Liver (tissue), 9 donors: Measurements from ENCODE around the gene TNS4. TPM values are rescaled to one million over a fixed set of nuclear protein-coding genes. Genes with fewer than 3 reads are reported as not detected.
A peak's percentile ranks its signal among the peaks of the same experiment; 100 is the strongest.

ENCODE experiments used
- DNase-seq: peaks from one replicate; pipeline ENCODE4 v3.0.0-alpha.2; 2017; ENCODE audit warnings: low spot score
- H3K27ac ChIP-seq, 2 donors: one replicate each; pipeline ENCODE4 v1.7.0; 2013; ENCODE audit warnings: inconsistent platforms in 2 of 2, low read length in 2 of 2, control low read depth in 1 of 2, low read depth in 1 of 2, mild to moderate bottlenecking in 1 of 2
- H3K27me3 ChIP-seq, 4 donors: one replicate each; pipeline versions ENCODE4 v1.6.1 to v1.7.0; 2013; ENCODE audit warnings: low read length in 3 of 4, inconsistent platforms in 1 of 4, mild to moderate bottlenecking in 1 of 4, moderate library complexity in 1 of 4; ENCODE audit not compliant: control insufficient read depth in 4 of 4, insufficient read depth in 4 of 4
- H3K36me3 ChIP-seq, 4 donors: one replicate each; pipeline versions ENCODE4 v1.6.1 to v1.7.0; 2013; ENCODE audit warnings: low read length in 3 of 4, mild to moderate bottlenecking in 3 of 4, low read depth in 1 of 4, moderate library complexity in 1 of 4; ENCODE audit not compliant: control insufficient read depth in 4 of 4, insufficient read depth in 3 of 4
- H3K4me1 ChIP-seq, 4 donors: one replicate each; pipeline versions ENCODE4 v1.6.1 to v1.7.0; 2013; ENCODE audit warnings: low read length in 3 of 4, mild to moderate bottlenecking in 3 of 4, moderate library complexity in 1 of 4; ENCODE audit not compliant: control insufficient read depth in 4 of 4, insufficient read depth in 4 of 4
- H3K4me3 ChIP-seq, 3 donors: one replicate each; pipeline versions ENCODE4 v1.6.1 to v1.7.0; 2013; ENCODE audit warnings: low read length in 3 of 3, control low read depth in 1 of 3, low read depth in 1 of 3, mild to moderate bottlenecking in 1 of 3
- H3K9ac ChIP-seq, 2 donors: one replicate each; pipeline ENCODE4 v1.7.0; 2013; ENCODE audit warnings: low read length in 2 of 2, mild to moderate bottlenecking in 2 of 2, moderate library complexity in 2 of 2, control low read depth in 1 of 2, low read depth in 1 of 2
- H3K9me3 ChIP-seq, 4 donors: one replicate each; pipeline versions ENCODE4 v1.6.1 to v1.7.0; 2013; ENCODE audit warnings: low read length in 3 of 4; ENCODE audit not compliant: control insufficient read depth in 4 of 4
- CTCF ChIP-seq: fragments of 150-350 bp; IDR thresholded peaks from 2 replicates; pipeline ENCODE4 v1.5.1; 2017; ENCODE audit warnings: improper control_type of control experiment, low read depth, low read length; ENCODE audit not compliant: missing input control
- EGR1 ChIP-seq, 2 donors: IDR thresholded peaks; 2 replicates each; pipeline ENCODE4 v1.6.1; 2016 to 2018; ENCODE audit warnings: antibody characterized with exemption in 2 of 2, low read depth in 2 of 2
- FOXA1 ChIP-seq: IDR thresholded peaks from 2 replicates; pipeline ENCODE4 v1.6.1; 2016; ENCODE audit warnings: antibody characterized with exemption
- HNF4A ChIP-seq, 2 donors: conservative IDR thresholded peaks; 2 replicates each; pipeline ENCODE4 v1.6.1; 2016; ENCODE audit warnings: antibody characterized with exemption in 2 of 2, mild to moderate bottlenecking in 2 of 2
- HNF4G ChIP-seq: IDR thresholded peaks from 2 replicates; pipeline ENCODE4 v1.6.1; 2016; ENCODE audit warnings: antibody characterized with exemption
- JUND ChIP-seq, 2 donors: IDR thresholded peaks; 2 replicates each; pipeline ENCODE4 v1.6.1; 2016; ENCODE audit warnings: antibody characterized with exemption in 2 of 2
- NR2F2 ChIP-seq: IDR thresholded peaks from 2 replicates; pipeline ENCODE4 v1.6.1; 2016; ENCODE audit warnings: antibody characterized with exemption
- RAD21 ChIP-seq, 2 donors: IDR thresholded peaks; 2 replicates each; pipeline ENCODE4 v1.6.1; 2016; ENCODE audit warnings: antibody characterized with exemption in 2 of 2, mild to moderate bottlenecking in 2 of 2
- RXRA ChIP-seq, 2 donors: IDR thresholded peaks; 2 replicates each; pipeline ENCODE4 v1.6.1; 2017 to 2018; ENCODE audit warnings: antibody characterized with exemption in 2 of 2, mild to moderate bottlenecking in 1 of 2
- SP1 ChIP-seq: IDR thresholded peaks from 2 replicates; pipeline ENCODE4 v1.6.1; 2018; ENCODE audit warnings: antibody characterized with exemption, mild to moderate bottlenecking
- TAF1 ChIP-seq: conservative IDR thresholded peaks from 2 replicates; pipeline ENCODE4 v1.6.1; 2016; ENCODE audit warnings: antibody characterized with exemption, mild to moderate bottlenecking
- WGBS: extraction: QIAGEN DNeasy Blood & Tissue Kit; methylation state at CpG from one replicate; pipeline ENCODE4 v1.1.7; 2013; 5-methylcytosine and 5-hydroxymethylcytosine counted together
- polyA plus RNA-seq, 2 donors: library from polyadenylated mRNA; stranded (reverse) in 1 of 2; unstranded in 1 of 2; fragments of 200-250 nt in 1 of 2; fragments of >200 nt in 1 of 2; fragmentation: Nextera tagmentation in 1 of 2; extraction: Ambion mirVana in 1 of 2; gene quantifications; one replicate each; pipeline versions ENCODE4 v1.2.1 to v1.2.3, GENCODE V29; 2013 to 2015
- total RNA-seq, 2 donors: library from RNA; depleted of rRNA; stranded (reverse); fragments of >200 nt; gene quantifications; one replicate each; pipeline ENCODE4 v1.2.3, GENCODE V29; 2014
- TF ChIP-seq, protein P1 (sequence below): IDR thresholded peaks from 2 replicates; pipeline ENCODE4 v1.6.1; 2016; ENCODE audit warnings: antibody characterized with exemption
- TF ChIP-seq, protein P2 (sequence below): IDR thresholded peaks from 2 replicates; pipeline ENCODE4 v1.6.1; 2016; ENCODE audit warnings: antibody characterized with exemption
- TF ChIP-seq, protein P3 (sequence below): IDR thresholded peaks from 2 replicates; pipeline ENCODE4 v1.6.1; 2016; ENCODE audit warnings: antibody characterized with exemption, mild to moderate bottlenecking
- donor health status: healthy.
- donor health status: healthy.
- donor health status: healthy.
- donor health status: healthy.
- donor health status: healthy.

Gene TNS4
- total and polyA plus RNA-seq, 4 donors: 0.08 TPM; not detected in 3

DNA sequence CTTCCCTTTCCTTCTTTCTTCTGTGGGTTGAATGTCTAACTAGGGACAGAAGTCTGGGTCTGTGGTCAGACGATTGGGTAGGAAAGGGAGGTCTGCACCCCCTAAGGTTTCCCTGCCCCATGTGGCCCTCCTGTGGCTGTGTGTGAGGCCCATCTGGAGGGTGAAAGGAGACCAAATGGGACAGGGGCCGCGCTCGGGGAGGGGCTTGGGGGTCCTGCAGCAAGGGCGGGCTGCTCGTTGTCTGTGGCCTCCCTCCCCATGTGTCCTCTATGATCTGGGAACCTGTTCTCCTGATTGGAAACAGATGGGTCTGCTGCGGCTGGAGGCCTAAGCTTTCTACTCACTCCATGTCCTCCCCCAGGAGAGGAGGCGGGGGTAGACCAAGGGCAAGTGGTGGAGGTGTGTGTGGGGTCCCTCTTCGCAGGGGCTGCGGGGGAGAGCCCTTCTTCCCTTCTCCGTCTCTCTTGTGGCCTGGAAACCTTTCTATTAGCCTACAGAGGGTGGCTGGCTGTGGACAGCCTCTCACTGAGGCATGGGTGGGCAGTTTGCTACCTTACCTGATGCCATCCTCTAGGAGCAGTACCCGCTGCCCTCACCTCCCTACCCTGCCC, 39.6 kb downstream of the TNS4 start:
- Histone ChIP-seq H3K4me3 (no peak overlapping the region), H3K9ac (no peak overlapping the region), H3K27me3 (no peaks in the 10 kb centered on the region), H3K4me1 (peaks cover 0 to 60% (median 54%) of the 10 kb centered on the region in 4 donors), H3K27ac (peak overlapping the region; percentile 57 to 60), H3K9me3 (no peaks in the 10 kb centered on the region), H3K36me3 (peaks cover 2 to 12% (median 10%) of the 10 kb centered on the region in 4 donors)
- no peak for TF ChIP-seq RXRA (IDR thresholded peaks at IDR 0.05)
- TF ChIP-seq RAD21 (IDR thresholded peaks at IDR 0.05): no peak
- TF ChIP-seq HNF4G: no peak
- no peak for TF ChIP-seq FOXA1
- 64% methylated on average over 12 of the region's 12 CpGs for WGBS
- no peak for DNase-seq

DNA sequence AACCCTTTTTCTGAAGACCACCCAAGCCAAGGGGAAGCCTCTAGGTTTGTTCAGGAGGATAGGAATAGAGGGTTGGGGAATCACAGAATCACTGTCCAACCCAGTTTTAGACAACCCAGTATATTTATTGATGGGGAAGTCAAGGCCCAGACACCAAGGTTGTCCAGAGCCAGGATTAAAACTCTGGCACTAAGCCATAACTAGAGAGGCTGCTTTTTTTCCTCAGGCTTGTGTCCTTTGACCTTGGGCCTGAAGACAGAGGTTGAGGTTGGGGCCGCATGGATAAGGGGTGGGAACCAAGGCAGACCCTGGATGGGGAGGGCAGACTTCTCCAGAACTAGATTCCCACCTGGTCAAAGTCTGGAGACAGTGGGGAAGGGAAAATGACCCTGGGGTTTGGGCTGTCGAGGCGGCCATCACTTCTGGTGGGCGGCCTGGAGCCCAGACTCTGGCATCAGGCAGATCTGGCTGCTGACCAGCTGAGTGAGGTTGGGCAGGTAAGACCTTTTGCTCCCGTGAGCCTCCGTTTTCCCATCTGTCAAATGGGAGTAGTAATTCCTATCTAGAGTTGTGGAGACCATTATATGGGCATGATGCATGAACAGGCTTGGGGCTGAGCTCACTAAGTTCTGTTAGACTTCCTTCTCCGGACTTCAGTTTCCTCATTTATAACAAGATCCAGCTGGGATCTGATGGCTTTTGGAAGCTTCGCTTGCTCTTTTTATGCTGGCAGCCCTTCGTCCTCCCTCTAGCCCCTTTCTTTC, 40.3 kb downstream of the TNS4 start:
- H3K27ac ChIP-seq: peak overlapping the region; percentile 33 to 57
- peaks cover 6 to 17% (median 15%) of the 10 kb centered on the region in 4 donors for H3K36me3 ChIP-seq
- H3K9me3 ChIP-seq: no peaks in the 10 kb centered on the region
- H3K4me1 ChIP-seq: peaks cover 0 to 67% (median 61%) of the 10 kb centered on the region in 4 donors
- TF ChIP-seq SP1: peak; percentile 46
- no peak for TF ChIP-seq TAF1
- TF ChIP-seq FOXA1: no peak
- peak; percentile 29 to 73 for TF ChIP-seq HNF4A (conservative IDR thresholded peaks at IDR 0.05)
- TF ChIP-seq, protein P1, sequence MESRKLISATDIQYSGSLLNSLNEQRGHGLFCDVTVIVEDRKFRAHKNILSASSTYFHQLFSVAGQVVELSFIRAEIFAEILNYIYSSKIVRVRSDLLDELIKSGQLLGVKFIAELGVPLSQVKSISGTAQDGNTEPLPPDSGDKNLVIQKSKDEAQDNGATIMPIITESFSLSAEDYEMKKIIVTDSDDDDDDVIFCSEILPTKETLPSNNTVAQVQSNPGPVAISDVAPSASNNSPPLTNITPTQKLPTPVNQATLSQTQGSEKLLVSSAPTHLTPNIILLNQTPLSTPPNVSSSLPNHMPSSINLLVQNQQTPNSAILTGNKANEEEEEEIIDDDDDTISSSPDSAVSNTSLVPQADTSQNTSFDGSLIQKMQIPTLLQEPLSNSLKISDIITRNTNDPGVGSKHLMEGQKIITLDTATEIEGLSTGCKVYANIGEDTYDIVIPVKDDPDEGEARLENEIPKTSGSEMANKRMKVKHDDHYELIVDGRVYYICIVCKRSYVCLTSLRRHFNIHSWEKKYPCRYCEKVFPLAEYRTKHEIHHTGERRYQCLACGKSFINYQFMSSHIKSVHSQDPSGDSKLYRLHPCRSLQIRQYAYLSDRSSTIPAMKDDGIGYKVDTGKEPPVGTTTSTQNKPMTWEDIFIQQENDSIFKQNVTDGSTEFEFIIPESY: no peak
- TF ChIP-seq EGR1 (IDR thresholded peaks at IDR 0.05; ENCODE audit: low read depth in 2 of 2): peak in 1 of 2 donors; percentile 30
- peak; percentile 18 for TF ChIP-seq HNF4G
- peak; percentile 3 for TF ChIP-seq CTCF
- TF ChIP-seq, protein P2, sequence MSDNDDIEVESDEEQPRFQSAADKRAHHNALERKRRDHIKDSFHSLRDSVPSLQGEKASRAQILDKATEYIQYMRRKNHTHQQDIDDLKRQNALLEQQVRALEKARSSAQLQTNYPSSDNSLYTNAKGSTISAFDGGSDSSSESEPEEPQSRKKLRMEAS: no peak
- TF ChIP-seq JUND (IDR thresholded peaks at IDR 0.05): peak in 1 of 2 donors; percentile 74
- peak in 1 of 2 donors; percentile 16 for TF ChIP-seq RAD21 (IDR thresholded peaks at IDR 0.05)
- TF ChIP-seq NR2F2: peak; percentile 68
- TF ChIP-seq, protein P3, sequence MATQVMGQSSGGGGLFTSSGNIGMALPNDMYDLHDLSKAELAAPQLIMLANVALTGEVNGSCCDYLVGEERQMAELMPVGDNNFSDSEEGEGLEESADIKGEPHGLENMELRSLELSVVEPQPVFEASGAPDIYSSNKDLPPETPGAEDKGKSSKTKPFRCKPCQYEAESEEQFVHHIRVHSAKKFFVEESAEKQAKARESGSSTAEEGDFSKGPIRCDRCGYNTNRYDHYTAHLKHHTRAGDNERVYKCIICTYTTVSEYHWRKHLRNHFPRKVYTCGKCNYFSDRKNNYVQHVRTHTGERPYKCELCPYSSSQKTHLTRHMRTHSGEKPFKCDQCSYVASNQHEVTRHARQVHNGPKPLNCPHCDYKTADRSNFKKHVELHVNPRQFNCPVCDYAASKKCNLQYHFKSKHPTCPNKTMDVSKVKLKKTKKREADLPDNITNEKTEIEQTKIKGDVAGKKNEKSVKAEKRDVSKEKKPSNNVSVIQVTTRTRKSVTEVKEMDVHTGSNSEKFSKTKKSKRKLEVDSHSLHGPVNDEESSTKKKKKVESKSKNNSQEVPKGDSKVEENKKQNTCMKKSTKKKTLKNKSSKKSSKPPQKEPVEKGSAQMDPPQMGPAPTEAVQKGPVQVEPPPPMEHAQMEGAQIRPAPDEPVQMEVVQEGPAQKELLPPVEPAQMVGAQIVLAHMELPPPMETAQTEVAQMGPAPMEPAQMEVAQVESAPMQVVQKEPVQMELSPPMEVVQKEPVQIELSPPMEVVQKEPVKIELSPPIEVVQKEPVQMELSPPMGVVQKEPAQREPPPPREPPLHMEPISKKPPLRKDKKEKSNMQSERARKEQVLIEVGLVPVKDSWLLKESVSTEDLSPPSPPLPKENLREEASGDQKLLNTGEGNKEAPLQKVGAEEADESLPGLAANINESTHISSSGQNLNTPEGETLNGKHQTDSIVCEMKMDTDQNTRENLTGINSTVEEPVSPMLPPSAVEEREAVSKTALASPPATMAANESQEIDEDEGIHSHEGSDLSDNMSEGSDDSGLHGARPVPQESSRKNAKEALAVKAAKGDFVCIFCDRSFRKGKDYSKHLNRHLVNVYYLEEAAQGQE: no peak
- H3K27me3 ChIP-seq: no peaks in the 10 kb centered on the region
- WGBS: 37% methylated on average over 9 of the region's 9 CpGs
- H3K9ac ChIP-seq: no peak overlapping the region
- no peak for DNase-seq
- H3K4me3 ChIP-seq: no peak overlapping the region
